Measurements from ENCODE around the gene CPVL.

DNA sequence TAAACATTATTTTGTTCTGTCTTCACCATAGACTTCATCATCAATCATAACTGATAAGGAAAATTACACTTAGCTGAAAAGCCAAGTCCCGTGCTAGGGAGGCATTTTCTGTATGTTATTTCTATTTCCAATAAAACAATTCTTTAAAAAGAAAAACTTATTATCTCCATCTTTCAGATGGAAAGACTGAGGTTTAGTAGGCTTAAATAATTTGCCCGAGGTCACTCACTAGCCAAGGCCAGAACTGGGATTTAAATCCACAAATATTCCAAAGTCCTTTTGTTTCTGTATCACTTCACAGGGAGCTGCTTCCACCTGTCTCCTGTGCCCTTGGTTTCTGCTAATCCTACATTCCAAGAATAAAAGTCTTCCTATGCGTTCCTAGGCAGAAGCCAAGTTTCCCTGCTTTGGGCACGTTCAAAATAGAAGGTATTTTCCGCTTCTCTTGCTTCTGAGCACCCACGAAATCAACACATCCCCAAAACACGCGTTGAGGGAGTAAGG lies 732 bp downstream of the CPVL start:
- TF ChIP-seq TAF1 (IDR thresholded peaks at IDR 0.05; ENCODE audit: borderline replicate concordance, low read depth, low read length), result no peak
- TF ChIP-seq POLR2A (IDR thresholded peaks at IDR 0.05; ENCODE audit: low read depth, low read length), result no peak
- TF ChIP-seq POLR2AphosphoS5 (IDR thresholded peaks at IDR 0.05; ENCODE audit: low read depth, low read length), result no peak

Measured in GM12892 (cell line).